Hepatic stellate cell (primary cell): ENCODE measurements around the gene OSBPL7.
"Not testable (repeated sequence)": the region's sequence is repeated elsewhere in the genome, so short reads cannot be mapped to it uniquely, and the experiment has no call there.

Experiments
- DNase-seq: peaks from one replicate; pipeline ENCODE4 v3.0.0; 2011; ENCODE audit warnings: low spot score

The OSBPL7 gene

GRCh38 chr17:47806026-47806912 is 15.3 kb downstream of the OSBPL7 start:
- DNase-seq = no peak

DNA sequence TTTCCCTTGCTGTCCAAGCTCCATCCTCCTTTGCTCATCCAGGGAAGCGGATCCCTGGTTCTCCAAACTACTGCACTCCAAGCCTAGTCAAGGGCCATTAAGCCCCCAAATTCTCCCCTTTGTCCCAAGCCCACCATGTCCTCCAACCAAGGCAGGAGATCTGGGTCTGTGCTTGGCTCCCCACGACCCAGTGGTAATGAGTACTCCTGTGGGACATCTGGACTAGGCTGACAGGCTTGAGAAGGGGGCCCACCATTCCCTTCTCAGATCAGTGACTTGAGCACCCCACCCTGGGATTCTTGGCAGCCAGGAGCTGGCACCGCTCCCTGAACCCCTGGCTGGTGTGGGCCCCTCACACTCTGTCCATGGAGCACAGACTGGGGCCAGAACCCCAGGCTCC is 17.1 kb downstream of the OSBPL7 start:
- DNase-seq = no peak

DNA sequence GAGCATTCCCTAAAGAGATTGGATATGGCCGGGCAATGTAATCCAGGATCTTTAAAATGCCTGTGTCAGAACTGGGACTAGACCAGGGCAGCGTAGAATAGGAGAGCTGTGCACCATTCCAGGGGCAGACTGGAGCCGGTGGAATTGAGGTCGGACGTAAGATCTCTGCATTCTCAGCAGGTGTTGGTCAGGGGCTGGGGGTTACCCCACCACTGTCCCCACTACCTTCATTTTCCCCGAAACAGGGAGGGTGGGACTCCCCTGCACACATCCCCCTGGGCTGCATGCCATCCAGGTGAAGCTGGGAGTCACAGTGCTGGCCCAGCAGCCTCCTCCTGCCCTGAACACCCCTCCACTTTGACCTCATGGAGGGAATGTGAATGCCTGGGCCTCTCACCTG is 17.8 kb downstream of the OSBPL7 start:
- DNase-seq = no peak

- no peak for DNase-seq
Measured at GRCh38 chr17:47803201-47803600, 18.4 kb downstream of the OSBPL7 start.

DNA sequence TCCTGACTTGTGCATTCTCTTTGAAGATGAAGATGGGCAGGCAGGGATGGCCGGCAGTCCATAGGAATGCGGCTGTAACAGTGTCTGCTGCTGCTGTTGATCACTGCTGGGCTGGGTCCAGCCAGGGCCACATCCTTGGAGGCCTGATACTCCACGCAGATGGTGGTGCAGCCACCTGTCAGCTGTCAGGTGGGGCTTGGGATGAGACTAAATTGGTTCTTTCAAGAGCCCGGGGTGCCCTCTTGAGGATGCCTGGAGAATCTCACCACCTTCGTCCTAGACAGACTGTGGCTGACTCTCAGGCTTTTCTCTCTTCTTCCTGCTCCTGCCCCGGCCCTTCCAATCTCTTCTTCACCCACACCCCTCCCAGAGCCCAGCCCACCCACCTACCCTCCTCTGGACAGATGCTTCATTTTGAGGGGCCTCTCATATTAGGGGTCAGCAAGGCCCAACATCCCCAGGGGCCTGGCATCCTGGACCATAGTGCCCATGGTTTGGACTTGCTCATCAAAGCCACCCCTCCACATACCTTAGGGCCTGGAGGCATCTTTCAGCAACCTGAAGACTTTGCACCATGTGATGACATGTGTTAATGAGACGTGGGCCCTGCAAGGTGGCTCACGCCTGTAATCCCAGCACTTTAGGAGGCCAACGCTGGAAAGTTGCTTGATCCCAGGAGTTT is 19.1 kb downstream of the OSBPL7 start:
- DNase-seq = peak; percentile 59

DNA sequence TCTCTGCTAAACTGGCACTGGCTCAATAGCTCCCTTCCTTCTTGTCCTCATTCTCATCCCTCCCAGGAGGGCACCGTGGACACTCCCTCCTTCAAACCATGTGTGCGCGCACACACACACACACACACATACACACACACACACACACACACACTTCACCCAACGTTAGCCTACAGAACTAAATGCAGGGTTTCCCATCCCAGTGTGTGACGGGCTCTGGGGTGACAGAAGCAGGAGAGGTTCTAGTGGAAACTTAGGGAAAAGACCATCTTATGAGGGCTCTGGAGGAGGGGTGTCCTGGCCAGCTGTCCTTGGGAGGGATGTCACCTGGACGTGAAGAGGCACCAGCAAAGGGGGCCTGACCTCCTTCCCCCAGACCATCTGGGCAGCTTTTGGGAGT is 19.7 kb downstream of the OSBPL7 start:
- no peak for DNase-seq

- no peak for DNase-seq
Measured at GRCh38 chr17:47801176-47801765, 20.3 kb downstream of the OSBPL7 start.

DNA sequence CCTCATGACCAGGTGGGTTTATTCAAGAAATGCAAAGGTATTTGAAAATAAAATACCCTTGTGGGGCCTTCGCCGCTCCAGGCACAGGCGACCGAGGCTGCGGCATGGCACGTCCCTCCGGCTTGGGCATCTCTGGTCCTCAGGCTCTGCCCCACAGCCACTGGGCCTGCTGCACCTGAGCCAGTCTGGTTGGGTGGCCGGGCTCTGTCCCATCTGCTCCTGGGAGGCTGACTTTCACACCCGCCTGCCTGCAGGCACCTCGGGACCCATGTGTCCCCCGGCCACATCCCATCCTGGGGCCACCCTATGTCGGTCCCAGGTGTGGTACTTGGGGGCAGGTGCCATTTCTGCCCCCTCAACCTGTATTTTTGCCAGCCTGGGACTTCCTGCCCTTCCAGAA is 20.9 kb downstream of the OSBPL7 start:
- no peak for DNase-seq

GRCh38 chr17:47797797-47798196 is 23.8 kb downstream of the OSBPL7 start:
- DNase-seq = no peak

GRCh38 chr17:47792979-47793378 is 28.6 kb downstream of the OSBPL7 start:
- no peak for DNase-seq

DNA sequence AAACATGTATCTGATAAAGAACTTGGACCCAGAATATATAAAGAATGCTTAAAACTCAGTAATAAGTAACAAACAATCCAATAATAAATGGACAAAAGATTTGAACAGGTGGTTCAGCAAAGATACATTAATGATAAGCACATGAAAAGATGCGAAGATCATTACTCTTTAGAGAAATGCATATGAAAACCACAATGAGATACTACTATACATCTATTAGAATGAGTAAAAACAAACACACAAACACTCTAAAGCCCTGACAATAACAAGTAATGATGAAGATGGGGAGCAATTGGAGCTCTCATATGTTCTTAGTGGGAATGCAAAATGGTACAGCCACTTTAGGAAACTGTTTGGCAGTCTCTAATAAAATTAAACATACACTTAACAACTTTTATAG is 29.1 kb downstream of the OSBPL7 start:
- no peak for DNase-seq

DNA sequence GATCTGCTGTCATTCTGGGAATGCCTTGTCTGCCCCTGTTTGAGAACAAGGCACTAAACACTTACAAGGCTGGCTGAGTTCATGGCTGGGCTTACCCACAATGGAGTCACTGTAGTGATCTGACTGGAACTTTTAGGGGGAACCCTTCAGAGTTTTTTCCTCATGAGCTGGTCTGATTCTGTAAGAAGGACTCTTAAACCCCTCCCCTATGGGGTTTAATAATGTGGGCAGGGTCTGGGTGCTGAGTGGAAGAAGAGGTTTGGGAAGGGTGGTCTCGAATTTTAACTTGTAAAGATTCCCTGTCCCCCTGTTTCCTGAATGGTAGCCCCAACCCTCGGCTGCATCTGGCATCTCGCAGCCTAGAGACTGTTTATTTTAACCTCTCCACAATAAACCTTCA is 30.6 kb downstream of the OSBPL7 start:
- no peak for DNase-seq

- peak; percentile 74 for DNase-seq
Measured at GRCh38 chr17:47789611-47790561, 31.7 kb downstream of the OSBPL7 start.

GRCh38 chr17:47785538-47786123 is 36.0 kb downstream of the OSBPL7 start:
- DNase-seq = no peak

DNA sequence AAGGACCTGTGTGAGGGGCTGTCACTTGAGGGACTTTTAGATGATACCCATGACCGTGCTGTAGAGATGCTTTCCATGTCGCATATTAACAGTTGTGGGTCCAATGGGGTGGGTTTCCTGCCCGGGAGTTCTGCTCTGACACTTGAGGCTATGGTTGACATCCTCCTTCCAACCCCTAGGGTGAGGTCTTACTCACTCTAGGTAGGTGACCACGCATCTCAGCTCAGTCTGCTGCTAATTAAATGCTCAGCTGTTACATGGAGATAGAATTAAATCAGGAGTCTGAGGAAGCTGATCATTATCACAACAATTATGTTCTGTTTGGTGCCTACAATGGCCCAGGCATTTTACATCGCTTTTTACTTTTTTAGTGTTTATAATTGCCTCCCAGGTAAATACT is 40.2 kb downstream of the OSBPL7 start:
- DNase-seq = no peak

DNA sequence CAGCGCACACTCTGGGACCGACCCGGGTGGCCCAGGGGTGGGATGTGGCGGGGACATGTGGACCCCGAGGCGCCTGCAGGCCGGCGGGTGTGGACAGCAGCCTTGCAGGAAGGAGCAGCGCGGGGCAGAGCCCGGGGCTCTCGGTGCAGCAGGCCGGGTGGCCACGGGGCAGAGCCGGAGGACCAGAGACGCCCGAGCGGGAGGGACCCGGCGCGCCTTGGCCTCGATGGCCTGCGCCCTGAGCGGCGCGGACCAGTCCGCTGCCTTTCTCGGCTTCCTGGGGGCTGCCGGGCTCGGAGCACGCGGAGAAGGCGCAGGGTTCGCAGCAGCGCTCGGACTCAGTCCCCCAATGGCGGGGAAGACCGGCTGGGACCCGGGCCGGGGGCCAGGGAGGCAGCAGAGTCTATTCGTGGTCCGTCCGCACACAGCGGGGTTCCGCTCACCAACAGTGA is 43.4 kb downstream of the OSBPL7 start:
- no peak for DNase-seq

DNA sequence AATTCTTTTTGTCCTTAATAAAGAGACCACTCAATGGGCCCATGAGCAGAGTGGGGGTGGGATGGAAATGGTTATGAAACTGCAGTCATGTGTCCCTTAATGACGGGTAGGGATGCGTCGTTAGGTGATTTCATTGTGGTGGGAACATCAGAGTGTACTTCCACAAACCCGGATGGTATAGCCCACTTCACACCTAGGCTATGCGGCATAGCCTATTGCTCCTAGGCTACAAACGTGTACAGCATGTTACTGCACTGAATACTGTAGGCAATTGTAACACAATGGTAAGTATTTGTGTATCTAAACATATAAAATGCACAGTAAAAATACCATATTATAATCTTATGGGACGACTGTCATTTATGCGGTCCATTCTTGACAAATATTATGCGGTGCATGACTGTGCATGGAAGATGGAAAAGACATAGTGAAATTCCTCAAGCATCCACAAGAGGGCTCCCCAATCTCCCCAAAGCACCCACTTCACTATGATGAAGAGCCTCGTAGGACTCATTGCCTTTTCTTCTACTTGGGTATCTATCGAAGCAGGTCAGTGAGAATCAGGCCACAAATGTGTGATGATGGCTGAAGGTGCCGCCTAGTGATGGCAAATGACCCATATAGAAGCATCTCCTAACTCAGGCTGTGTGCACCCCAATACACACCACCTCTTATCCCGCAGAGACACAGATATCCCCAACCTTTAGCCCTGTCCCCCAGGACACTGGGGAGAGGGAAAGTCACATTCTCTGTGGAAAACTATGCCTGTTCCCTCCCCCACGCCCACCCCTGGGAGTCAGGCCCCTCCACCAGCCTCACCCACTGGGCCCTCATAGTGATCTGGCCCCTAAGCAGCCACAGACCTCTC is 45.0 kb downstream of the OSBPL7 start:
- DNase-seq = peak; percentile 59

- DNase-seq = no peak
Measured at GRCh38 chr17:47774987-47775580, 46.5 kb downstream of the OSBPL7 start.

- DNase-seq = no peak
Measured at GRCh38 chr17:47774331-47774730, 47.3 kb downstream of the OSBPL7 start.

GRCh38 chr17:47773649-47774048 is 47.9 kb downstream of the OSBPL7 start:
- DNase-seq = not testable (repeated sequence)
